ENCODE results near the gene EGFL8. TPM values are rescaled to one million over a fixed set of nuclear protein-coding genes. Genes with fewer than 3 reads are reported as not detected.

Gene EGFL8
- total RNA-seq, 1 experiment from 2014 or later, result 11.1 TPM

GRCh38 chr6:32190911-32191677, 26.7 kb downstream of the EGFL8 start:
- TF ChIP-seq POLR2AphosphoS5 (IDR thresholded peaks at IDR 0.05; ENCODE audit: low read depth, low read length) (no peak), SIN3A (IDR thresholded peaks at IDR 0.05; ENCODE audit: borderline replicate concordance, insufficient read depth, low read depth, low read length) (no peak), TCF7L2 (IDR thresholded peaks at IDR 0.05; ENCODE audit: low read depth, low read length) (no peak), REST (IDR thresholded peaks at IDR 0.05; ENCODE audit: insufficient read depth in 1 of 2, low read depth in 2 of 2, low read length in 1 of 2) (no peak), CTCF (IDR thresholded peaks at IDR 0.05) (no peak)
- no TSS peak for BruUV-seq (replicated peaks)
- POLR2A ChIA-PET, result interaction anchor here (0.6 kb wide), 1 partner anchor 281 kb away, joined by 3 read pairs; no protein-coding TSS in a partner anchor
- intact Hi-C loops (cut with micrococcal nuclease; ENCODE audit: unreplicated experiment), result loop anchor here (10.0 kb wide), 1 partner anchor 76 kb away; no protein-coding TSS in a partner anchor
- peaks cover 32% of the 10 kb centered on the region for H3K4me1 ChIP-seq (ENCODE audit: control insufficient read depth, insufficient read depth, low read length)
- in situ Hi-C loops (cut with HindIII; ENCODE audit: low pct_unique_long_range_greater_than_20kb, low sequenced_read_pairs), result no loop called here
- ATAC-seq (no peak), DNase-seq (ENCODE audit: low read depth, low spot score) (no peak)
- CTCF ChIA-PET, result no interaction called here
- peak overlapping the region; percentile 94 for H3K27ac ChIP-seq (ENCODE audit: low read length)
- no peaks in the 10 kb centered on the region for H3K27me3 ChIP-seq (ENCODE audit: control insufficient read depth, insufficient read depth, low read length)
- H3K36me3 ChIP-seq (ENCODE audit: control insufficient read depth, insufficient read depth, low read length), result no peaks in the 10 kb centered on the region; the same call in 1 of the 2 replicates
- H3K4me3 ChIP-seq (ENCODE audit: low read depth in 2 of 2, low read length in 2 of 2), result peak overlapping the region in 1 of 2 experiments; percentile 74; a peak in 1 of 4 replicates
- no peaks in the 10 kb centered on the region for H3K9me3 ChIP-seq (ENCODE audit: control insufficient read depth, insufficient read depth, low read depth, low read length)

- in situ Hi-C loops (cut with HindIII; ENCODE audit: low pct_unique_long_range_greater_than_20kb, low sequenced_read_pairs), result no loop called here
- peak overlapping the region; percentile 94 for H3K27ac ChIP-seq (ENCODE audit: low read length)
Observed at GRCh38 chr6:32191696-32192607, 27.6 kb downstream of the EGFL8 start.

More at GRCh38 chr6:32191696-32192607, 27.6 kb downstream of the EGFL8 start:
- no peak overlapping the region for H3K4me3 ChIP-seq (ENCODE audit: low read depth in 2 of 2, low read length in 2 of 2)
- no peak for TF ChIP-seq TCF7L2 (IDR thresholded peaks at IDR 0.05; ENCODE audit: low read depth, low read length)
- no peak for TF ChIP-seq CTCF (IDR thresholded peaks at IDR 0.05)
- no peak for TF ChIP-seq POLR2AphosphoS5 (IDR thresholded peaks at IDR 0.05; ENCODE audit: low read depth, low read length)
- no peak for TF ChIP-seq REST (IDR thresholded peaks at IDR 0.05; ENCODE audit: insufficient read depth in 1 of 2, low read depth in 2 of 2, low read length in 1 of 2)
- no peak for TF ChIP-seq SIN3A (IDR thresholded peaks at IDR 0.05; ENCODE audit: borderline replicate concordance, insufficient read depth, low read depth, low read length)
- intact Hi-C loops (cut with micrococcal nuclease; ENCODE audit: unreplicated experiment), result loop anchor here (10.0 kb wide), 1 partner anchor 77 kb away; no protein-coding TSS in a partner anchor
- no peaks in the 10 kb centered on the region for H3K9me3 ChIP-seq (ENCODE audit: control insufficient read depth, insufficient read depth, low read depth, low read length)
- no peaks in the 10 kb centered on the region; the same call in 1 of the 2 replicates for H3K36me3 ChIP-seq (ENCODE audit: control insufficient read depth, insufficient read depth, low read length)
- no TSS peak for BruUV-seq (replicated peaks)
- ATAC-seq, result no peak
- POLR2A ChIA-PET, result interaction anchor here (0.6 kb wide), 1 partner anchor 282 kb away, joined by 3 read pairs; no protein-coding TSS in a partner anchor
- H3K27me3 ChIP-seq (ENCODE audit: control insufficient read depth, insufficient read depth, low read length), result no peaks in the 10 kb centered on the region
- CTCF ChIA-PET, result no interaction called here
- no peak for DNase-seq (ENCODE audit: low read depth, low spot score)
- peaks cover 35% of the 10 kb centered on the region for H3K4me1 ChIP-seq (ENCODE audit: control insufficient read depth, insufficient read depth, low read length)
